Measurements from ENCODE around the gene TSPAN11. TPM values are rescaled to one million over a fixed set of nuclear protein-coding genes. Genes with fewer than 3 reads are reported as not detected.
"Not testable (repeated sequence)": the region's sequence is repeated elsewhere in the genome, so short reads cannot be mapped to it uniquely, and the experiment has no call there.

The TSPAN11 gene
- polyA plus RNA-seq, 6 donors from 2014 or later = not detected

DNA sequence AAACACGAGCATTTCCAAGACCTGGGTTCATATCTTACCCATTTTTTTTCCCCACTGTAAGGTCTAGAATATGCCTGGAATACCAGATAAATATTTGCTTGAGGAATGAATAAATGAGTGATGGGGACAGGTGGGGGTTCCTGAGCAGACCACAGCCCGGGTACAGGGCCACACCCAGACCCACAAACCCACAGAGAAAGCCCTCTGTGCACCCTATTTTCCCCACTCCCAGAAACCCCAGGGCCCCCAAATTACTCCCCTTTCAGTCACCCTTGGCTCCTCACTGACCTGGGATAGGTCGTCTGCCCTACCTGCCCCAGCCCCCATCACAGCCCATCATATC, 80.6 kb downstream of the TSPAN11 start:
- no peak overlapping the region for H3K27ac Mint-ChIP-seq
- DNase-seq (no peak), ATAC-seq (ENCODE audit: low read depth in 2 of 2) (no peak)
- no peaks in the 10 kb centered on the region for H3K4me1 Mint-ChIP-seq
- H3K4me3 Mint-ChIP-seq = no peak overlapping the region
- peaks cover 0 to 2% (median 0%) of the 10 kb centered on the region in 7 donors for H3K9me3 Mint-ChIP-seq
- H3K36me3 Mint-ChIP-seq = no peaks in the 10 kb centered on the region
- peaks cover 0 to 15% (median 0%) of the 10 kb centered on the region in 3 donors for H3K27me3 Mint-ChIP-seq

GRCh38 chr12:31007636-31008175, 81.2 kb downstream of the TSPAN11 start:
- Mint-ChIP-seq H3K4me1 (no peaks in the 10 kb centered on the region), H3K4me3 (no peak overlapping the region), H3K27ac (peak overlapping the region in 1 of 6 donors; percentile 11), H3K36me3 (no peaks in the 10 kb centered on the region), H3K27me3 (peaks cover 0 to 21% (median 0%) of the 10 kb centered on the region in 3 donors), H3K9me3 (peaks cover 0 to 2% (median 0%) of the 10 kb centered on the region in 7 donors)
- ATAC-seq (ENCODE audit: low read depth in 2 of 2) (no peak), DNase-seq (no peak)

DNA sequence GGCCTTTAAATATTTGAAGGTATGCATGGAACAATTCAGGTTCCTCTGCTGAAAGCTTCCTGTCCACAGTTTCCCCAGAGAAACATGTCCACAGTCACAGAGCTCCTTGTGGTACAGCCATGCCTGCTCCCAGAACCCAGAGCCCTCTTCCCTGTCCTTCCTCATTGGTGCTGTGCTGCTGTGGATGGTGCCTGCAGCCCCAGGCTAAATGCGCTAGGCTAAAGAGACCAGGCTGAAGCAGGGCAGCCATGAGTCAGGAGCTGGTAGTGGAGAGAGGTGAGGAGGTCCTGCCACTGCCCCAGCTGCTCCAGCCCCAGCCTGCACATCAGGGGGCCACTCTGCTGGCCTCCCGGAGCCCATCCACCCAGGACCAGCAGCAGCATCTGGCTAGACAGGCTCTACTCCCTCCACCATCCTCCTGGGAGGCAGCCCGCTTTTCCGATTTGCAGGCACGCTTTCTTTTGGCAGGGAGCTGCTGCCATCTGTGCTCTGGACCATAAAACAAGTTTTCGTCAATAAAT, 81.8 kb downstream of the TSPAN11 start:
- DNase-seq = no peak
- Mint-ChIP-seq H3K4me1 (no peaks in the 10 kb centered on the region), H3K4me3 (no peak overlapping the region), H3K9me3 (peaks cover 0 to 2% (median 0%) of the 10 kb centered on the region in 7 donors), H3K36me3 (no peaks in the 10 kb centered on the region), H3K27ac (no peak overlapping the region), H3K27me3 (peaks cover 0 to 20% (median 0%) of the 10 kb centered on the region in 3 donors)
- no peak for ATAC-seq (ENCODE audit: low read depth in 2 of 2)

DNA sequence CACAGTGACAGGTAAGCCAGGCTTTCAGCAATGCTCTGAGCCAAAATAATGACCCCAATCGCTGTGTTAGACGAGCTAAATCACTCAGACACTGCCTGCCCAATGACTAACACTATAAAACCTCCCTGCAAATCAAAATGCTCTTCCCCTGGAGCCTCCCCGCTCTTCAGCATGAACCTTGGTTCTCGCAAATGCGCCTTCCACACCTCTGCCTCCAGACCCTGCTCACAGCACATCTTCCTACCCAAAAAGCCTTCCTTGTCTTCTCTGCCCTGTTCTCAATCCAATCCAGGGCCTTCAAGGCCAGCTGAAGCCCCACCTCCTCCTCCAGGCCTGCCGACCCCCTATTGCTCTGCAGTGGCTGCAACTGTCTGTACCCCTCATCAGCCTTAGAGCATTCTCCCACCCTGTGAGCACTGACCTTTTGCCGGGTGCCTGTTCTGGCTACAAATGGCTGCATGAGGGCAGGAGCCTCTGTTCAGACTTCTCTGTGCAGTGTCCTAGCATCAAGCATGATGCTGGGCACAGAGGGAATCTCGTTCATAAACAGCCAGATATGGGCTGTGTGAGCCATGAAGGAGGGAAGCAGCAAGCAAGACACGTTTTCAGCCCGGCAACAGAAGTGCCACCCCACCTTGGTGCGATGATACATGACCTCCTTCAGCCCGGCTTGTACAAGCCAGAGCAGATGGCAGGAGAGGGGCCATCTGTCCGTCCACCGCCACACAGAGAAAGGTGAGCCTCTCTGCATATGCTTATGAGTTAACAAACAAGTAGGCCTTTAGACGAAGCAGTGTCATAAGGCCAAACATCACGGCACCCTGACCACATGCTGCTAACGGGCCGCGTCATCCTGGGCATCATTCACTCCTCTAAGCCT, 82.7 kb downstream of the TSPAN11 start:
- DNase-seq (no peak), ATAC-seq (ENCODE audit: low read depth in 2 of 2) (no peak)
- Mint-ChIP-seq H3K27ac (peak overlapping the region in 1 of 6 donors; percentile 12), H3K36me3 (no peaks in the 10 kb centered on the region), H3K27me3 (peaks cover 0 to 12% (median 0%) of the 10 kb centered on the region in 3 donors), H3K4me3 (no peak overlapping the region), H3K4me1 (no peaks in the 10 kb centered on the region), H3K9me3 (peaks cover 0 to 2% (median 0%) of the 10 kb centered on the region in 7 donors)

GRCh38 chr12:31009976-31010375, 83.4 kb downstream of the TSPAN11 start:
- Mint-ChIP-seq H3K4me1 (no peaks in the 10 kb centered on the region), H3K27ac (peak overlapping the region in 1 of 6 donors; percentile 10), H3K4me3 (no peak overlapping the region), H3K36me3 (no peaks in the 10 kb centered on the region), H3K27me3 (peaks cover 0 to 12% (median 0%) of the 10 kb centered on the region in 3 donors), H3K9me3 (peaks cover 0 to 2% (median 0%) of the 10 kb centered on the region in 7 donors)
- ATAC-seq (ENCODE audit: low read depth in 2 of 2) = no peak
- DNase-seq = no peak

GRCh38 chr12:31011336-31011735, 84.8 kb downstream of the TSPAN11 start:
- peaks cover 0 to 2% (median 0%) of the 10 kb centered on the region in 7 donors for H3K9me3 Mint-ChIP-seq
- DNase-seq = no peak
- no peak for ATAC-seq (ENCODE audit: low read depth in 2 of 2)
- H3K27ac Mint-ChIP-seq = no peak overlapping the region
- H3K27me3 Mint-ChIP-seq = peaks cover 0 to 12% (median 0%) of the 10 kb centered on the region in 3 donors
- H3K4me1 Mint-ChIP-seq = no peaks in the 10 kb centered on the region
- no peaks in the 10 kb centered on the region for H3K36me3 Mint-ChIP-seq
- no peak overlapping the region for H3K4me3 Mint-ChIP-seq

DNA sequence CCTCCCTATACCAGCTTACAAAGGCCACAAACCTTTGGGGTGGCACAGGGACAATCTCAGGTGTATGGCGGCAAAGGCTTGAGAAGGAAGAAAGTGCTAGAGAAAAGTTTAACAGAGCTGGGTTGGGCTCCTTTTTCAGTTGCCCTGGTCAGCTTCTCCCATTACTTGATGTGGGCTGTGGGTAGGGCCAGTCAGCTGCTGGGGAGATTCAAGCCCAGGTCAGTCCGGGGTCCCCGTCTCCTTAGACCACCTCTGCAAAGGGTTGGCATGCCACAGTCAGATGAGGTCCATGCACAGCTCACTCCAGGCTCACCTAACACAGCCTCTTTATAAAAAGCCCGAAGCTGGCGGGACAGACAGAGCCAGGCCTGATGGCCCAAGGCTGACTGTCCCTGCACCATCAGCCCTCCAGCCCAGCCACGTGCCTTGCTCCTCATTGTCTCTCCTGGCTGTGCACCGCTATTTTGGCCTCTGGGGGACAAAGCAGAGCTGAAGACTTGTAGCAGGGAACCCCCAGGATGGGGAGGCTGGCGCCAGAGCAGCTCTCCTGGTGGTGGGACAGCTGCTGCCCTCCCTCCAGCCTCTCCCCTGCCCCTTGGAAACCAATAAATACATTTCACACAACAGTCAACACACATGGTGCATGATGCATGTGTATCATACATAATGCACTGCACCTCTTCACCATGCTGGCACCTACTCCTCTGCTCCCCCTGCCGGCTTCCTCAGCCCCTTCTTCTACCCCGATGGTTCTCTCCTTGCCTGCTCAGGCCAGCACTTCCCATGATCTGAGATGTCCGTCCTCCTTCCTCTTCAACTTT, 85.4 kb downstream of the TSPAN11 start:
- Mint-ChIP-seq H3K27me3 (peaks cover 0 to 12% (median 0%) of the 10 kb centered on the region in 3 donors), H3K4me1 (no peaks in the 10 kb centered on the region), H3K4me3 (no peak overlapping the region), H3K27ac (peak overlapping the region in 1 of 6 donors; percentile 38), H3K9me3 (peaks cover 0 to 2% (median 0%) of the 10 kb centered on the region in 7 donors), H3K36me3 (no peaks in the 10 kb centered on the region)
- ATAC-seq (ENCODE audit: low read depth in 2 of 2) (no peak), DNase-seq (no peak)

DNA sequence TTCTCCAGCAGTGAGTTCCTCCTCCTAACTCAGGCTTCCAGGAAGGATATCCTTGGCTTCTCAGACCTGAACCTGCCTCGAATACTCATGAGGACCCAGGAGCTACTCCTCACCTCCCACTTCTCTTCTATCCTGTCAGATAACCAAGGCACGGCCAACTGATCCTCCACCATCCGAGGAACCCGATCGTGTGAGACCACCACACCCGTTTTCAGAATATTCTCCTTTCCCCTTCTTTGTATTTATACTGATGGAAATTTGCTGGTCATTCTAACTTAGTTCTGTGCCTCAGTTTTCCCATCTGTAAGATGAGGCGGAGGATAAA, 86.0 kb downstream of the TSPAN11 start:
- not testable (repeated sequence) for H3K36me3 Mint-ChIP-seq; H3K9me3 Mint-ChIP-seq; H3K4me3 Mint-ChIP-seq; ATAC-seq (ENCODE audit: low read depth in 2 of 2); H3K4me1 Mint-ChIP-seq; DNase-seq
- Mint-ChIP-seq H3K27ac (peak overlapping the region in 1 of 6 donors; percentile 38), H3K27me3 (peaks cover 0 to 12% (median 0%) of the 10 kb centered on the region in 3 donors)

GRCh38 chr12:31015215-31015614, 88.7 kb downstream of the TSPAN11 start:
- peaks cover 0 to 6% (median 0%) of the 10 kb centered on the region in 7 donors for H3K9me3 Mint-ChIP-seq

GRCh38 chr12:31016057-31016456, 89.5 kb downstream of the TSPAN11 start:
- Mint-ChIP-seq H3K27ac (peak overlapping the region in 1 of 6 donors; percentile 56), H3K9me3 (peaks cover 0 to 4% (median 0%) of the 10 kb centered on the region in 7 donors), H3K4me1 (no peaks in the 10 kb centered on the region), H3K4me3 (no peak overlapping the region), H3K36me3 (no peaks in the 10 kb centered on the region), H3K27me3 (peaks cover 0 to 12% (median 0%) of the 10 kb centered on the region in 3 donors)
- ATAC-seq (ENCODE audit: low read depth in 2 of 2) (no peak), DNase-seq (no peak)

More at GRCh38 chr12:31015215-31015614, 88.7 kb downstream of the TSPAN11 start:
- Mint-ChIP-seq H3K4me3 (no peak overlapping the region), H3K4me1 (no peaks in the 10 kb centered on the region), H3K36me3 (no peaks in the 10 kb centered on the region), H3K27ac (no peak overlapping the region), H3K27me3 (peaks cover 0 to 12% (median 0%) of the 10 kb centered on the region in 3 donors)
- ATAC-seq (ENCODE audit: low read depth in 2 of 2) = no peak
- no peak for DNase-seq

DNA sequence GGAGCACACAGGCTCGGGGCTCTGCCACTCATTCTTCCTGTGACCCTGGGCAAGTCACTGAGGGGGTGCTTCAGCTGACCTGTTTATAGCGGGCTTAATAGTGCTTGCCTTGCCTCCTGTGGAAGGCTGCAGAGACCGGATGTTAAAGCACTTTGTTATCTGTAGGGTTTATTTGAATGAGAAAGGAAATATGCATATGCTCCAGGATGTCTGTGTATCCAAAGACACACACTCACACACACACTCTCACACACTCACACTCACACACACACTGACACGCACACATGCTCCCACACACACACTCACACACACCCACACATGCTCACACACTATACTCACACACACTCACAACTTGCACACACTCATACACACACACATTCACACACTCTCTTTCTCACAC, 91.0 kb downstream of the TSPAN11 start:
- H3K27ac Mint-ChIP-seq = peak overlapping the region in 1 of 6 donors; percentile 58
- ATAC-seq (ENCODE audit: low read depth in 2 of 2) = no peak
- H3K9me3 Mint-ChIP-seq = peaks cover 0 to 4% (median 0%) of the 10 kb centered on the region in 7 donors
- H3K36me3 Mint-ChIP-seq = no peaks in the 10 kb centered on the region
- no peak overlapping the region for H3K4me3 Mint-ChIP-seq
- DNase-seq = no peak
- H3K4me1 Mint-ChIP-seq = no peaks in the 10 kb centered on the region
- H3K27me3 Mint-ChIP-seq = peaks cover 0 to 7% (median 0%) of the 10 kb centered on the region in 3 donors

DNA sequence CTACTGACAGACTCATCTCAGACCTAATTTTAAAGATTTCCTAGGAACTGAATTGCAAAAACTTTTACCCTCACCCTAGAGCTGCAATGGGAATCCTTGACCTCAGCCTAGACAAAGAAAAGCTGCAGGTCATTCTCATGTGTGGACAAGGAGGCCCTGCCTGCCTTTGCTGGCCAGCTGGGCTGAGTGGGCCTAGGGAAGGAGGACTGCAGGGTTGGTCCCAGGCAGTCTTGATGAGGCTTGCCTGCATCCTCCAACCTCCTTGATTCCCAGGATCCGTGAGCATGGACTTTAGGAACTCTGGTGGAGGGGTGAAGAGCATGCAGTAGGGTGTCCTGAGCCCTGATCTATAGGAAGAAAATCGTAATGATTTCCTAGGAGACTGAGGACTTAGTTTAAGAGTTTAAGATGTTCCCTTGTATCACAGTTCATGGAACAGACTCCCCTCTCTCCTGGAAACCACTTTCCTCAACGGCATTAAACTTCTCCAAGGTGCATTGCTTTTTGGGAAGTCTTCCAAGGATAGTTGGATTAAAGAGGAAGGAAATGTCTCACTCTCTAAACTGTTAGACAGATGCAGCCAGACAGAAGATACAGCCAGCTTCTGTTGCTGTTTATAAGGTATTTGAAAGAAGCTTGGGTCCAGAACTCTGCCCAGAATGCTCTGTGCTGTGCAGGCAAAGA, 91.7 kb downstream of the TSPAN11 start:
- peaks cover 0 to 4% (median 0%) of the 10 kb centered on the region in 7 donors for H3K9me3 Mint-ChIP-seq
- H3K4me3 Mint-ChIP-seq = no peak overlapping the region
- ATAC-seq (ENCODE audit: low read depth in 2 of 2) (no peak), DNase-seq (no peak)
- H3K4me1 Mint-ChIP-seq = no peaks in the 10 kb centered on the region
- no peak overlapping the region for H3K27ac Mint-ChIP-seq
- H3K36me3 Mint-ChIP-seq = no peaks in the 10 kb centered on the region
- H3K27me3 Mint-ChIP-seq = peaks cover 0 to 4% (median 0%) of the 10 kb centered on the region in 3 donors

Measured in naive B cell (primary cell).